GM06990 (cell line): Measurements from ENCODE around the gene HEATR5B.

ENCODE experiments used
- DNase-seq: peaks from one replicate; pipeline ENCODE4 v3.0.0-alpha.2; 2011; ENCODE audit not compliant: insufficient read length; ENCODE audit errors: extremely low read depth
- H3K27me3 ChIP-seq: replicated peaks from 2 replicates; pipeline ENCODE4 v1.6.0; 2011; ENCODE audit warnings: low read length; ENCODE audit not compliant: control insufficient read depth, insufficient read depth
- H3K36me3 ChIP-seq: 2 replicates; pipeline ENCODE4 v1.5.1; 2011; ENCODE audit warnings: low read length; ENCODE audit not compliant: control insufficient read depth, insufficient read depth
- H3K4me3 ChIP-seq: replicated peaks from 2 replicates; pipeline ENCODE4 v1.5.1; 2011; ENCODE audit warnings: low read depth, mild to moderate bottlenecking, control low read depth, low read length
- CTCF ChIP-seq: IDR thresholded peaks from 2 replicates; pipeline ENCODE4 v1.5.1; 2011; ENCODE audit warnings: low read length, control low read depth, mild to moderate bottlenecking, inconsistent platforms; ENCODE audit not compliant: insufficient read depth, poor library complexity, severe bottlenecking

The HEATR5B gene

GRCh38 chr2:37111958-37112357 is 27.8 kb upstream of the HEATR5B start:
- DNase-seq = no peak
- TF ChIP-seq CTCF = no peak
- Histone ChIP-seq H3K4me3 (no peak overlapping the region), H3K36me3 (peaks cover 10% of the 10 kb centered on the region), H3K27me3 (no peaks in the 10 kb centered on the region)

DNA sequence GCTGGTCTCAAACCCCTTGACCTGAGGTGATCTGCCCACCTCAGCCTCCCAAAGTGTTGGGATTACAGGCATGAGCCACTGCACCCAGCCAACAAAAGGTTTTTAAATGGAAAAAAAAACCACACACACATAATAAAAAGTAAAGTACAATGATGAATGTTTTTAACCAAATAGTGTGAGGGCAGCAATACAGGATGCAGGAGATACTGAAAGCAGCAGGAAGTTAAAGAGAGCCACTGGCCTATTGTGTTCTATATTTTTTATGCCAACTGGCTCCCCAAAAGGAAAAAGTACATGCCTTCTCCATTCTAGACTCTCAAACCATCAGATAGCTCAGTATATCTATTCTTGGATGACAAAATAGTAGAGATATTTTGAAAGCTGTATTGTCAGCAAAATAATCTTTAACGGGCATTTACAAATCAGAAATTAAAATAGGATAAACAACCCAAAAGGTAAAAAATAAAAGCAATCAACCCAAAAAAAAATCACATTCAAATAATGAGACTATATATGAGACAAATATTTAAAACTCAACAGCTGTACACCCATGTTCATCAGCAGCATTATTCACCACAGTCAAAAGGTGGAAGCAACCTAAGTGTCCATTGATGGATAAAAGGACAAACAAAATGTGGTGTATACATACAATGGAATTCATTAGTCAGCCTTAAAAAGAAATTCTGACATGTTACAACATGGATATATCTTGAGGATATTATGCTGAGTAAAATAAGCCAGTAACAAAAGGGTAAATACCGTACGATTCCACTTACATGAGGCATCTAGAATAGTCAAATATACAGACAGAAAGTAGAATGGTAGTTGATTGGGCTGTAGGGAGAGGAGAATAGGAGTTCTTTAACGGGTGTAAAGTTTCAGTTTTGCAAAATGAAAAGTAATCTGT is 26.4 kb upstream of the HEATR5B start:
- peaks cover 8% of the 10 kb centered on the region for H3K36me3 ChIP-seq
- no peak overlapping the region for H3K4me3 ChIP-seq
- H3K27me3 ChIP-seq = no peaks in the 10 kb centered on the region
- TF ChIP-seq CTCF = no peak
- no peak for DNase-seq

DNA sequence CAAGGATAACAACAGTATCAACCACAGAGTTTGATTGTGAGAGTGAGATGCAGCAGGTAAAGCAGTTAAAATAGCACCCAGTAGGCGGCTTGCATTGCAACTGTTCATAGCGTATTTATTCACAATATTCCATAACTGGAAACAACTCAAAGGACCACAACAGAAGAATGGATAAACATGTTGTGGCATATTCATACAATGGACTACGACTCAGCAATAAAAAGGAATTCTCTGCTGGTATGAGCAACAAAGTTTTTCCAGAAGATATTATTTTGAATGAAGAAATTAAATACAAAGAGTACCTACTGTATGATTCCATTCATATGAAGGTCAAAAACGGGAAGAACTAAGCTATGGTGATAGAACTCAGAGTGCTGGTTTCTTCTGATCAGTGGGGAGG is 25.4 kb upstream of the HEATR5B start:
- TF ChIP-seq CTCF = no peak
- no peaks in the 10 kb centered on the region for H3K27me3 ChIP-seq
- peaks cover 10% of the 10 kb centered on the region for H3K36me3 ChIP-seq
- no peak for DNase-seq
- H3K4me3 ChIP-seq = no peak overlapping the region

- no peak for TF ChIP-seq CTCF
- H3K36me3 ChIP-seq = peaks cover 10% of the 10 kb centered on the region
- H3K27me3 ChIP-seq = no peaks in the 10 kb centered on the region
- DNase-seq = no peak
- no peak overlapping the region for H3K4me3 ChIP-seq
These were observed 21.0 kb upstream of the HEATR5B start for GRCh38 chr2:37105150-37105549.

DNA sequence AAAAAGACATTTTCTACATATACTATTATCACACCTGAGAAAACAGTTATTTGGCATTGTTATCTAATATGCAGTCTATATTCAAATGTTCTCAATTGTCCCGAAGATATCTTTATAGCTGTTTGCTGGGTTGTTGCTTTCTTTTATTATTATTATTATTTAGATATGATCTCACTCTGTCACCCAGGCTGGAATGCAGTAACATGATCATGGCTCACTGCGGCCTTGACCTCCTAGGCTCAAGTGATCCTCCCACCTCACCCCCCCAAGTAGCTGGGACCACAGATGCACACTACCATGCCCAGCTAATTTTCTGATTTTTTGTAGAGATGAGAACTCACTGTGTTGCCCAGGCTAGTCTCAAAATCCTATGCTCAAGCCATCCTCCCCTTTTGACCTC is 20.0 kb upstream of the HEATR5B start:
- no peak overlapping the region for H3K4me3 ChIP-seq
- DNase-seq = no peak
- no peak for TF ChIP-seq CTCF
- H3K36me3 ChIP-seq = peaks cover 11% of the 10 kb centered on the region
- H3K27me3 ChIP-seq = no peaks in the 10 kb centered on the region
